Measurements from ENCODE around the gene DYSF. TPM values are rescaled to one million over a fixed set of nuclear protein-coding genes. Genes with fewer than 3 reads are reported as not detected.

DYSF gene
- polyA plus RNA-seq, 1 donor from 2014 or later, result 0.04 TPM

DNA sequence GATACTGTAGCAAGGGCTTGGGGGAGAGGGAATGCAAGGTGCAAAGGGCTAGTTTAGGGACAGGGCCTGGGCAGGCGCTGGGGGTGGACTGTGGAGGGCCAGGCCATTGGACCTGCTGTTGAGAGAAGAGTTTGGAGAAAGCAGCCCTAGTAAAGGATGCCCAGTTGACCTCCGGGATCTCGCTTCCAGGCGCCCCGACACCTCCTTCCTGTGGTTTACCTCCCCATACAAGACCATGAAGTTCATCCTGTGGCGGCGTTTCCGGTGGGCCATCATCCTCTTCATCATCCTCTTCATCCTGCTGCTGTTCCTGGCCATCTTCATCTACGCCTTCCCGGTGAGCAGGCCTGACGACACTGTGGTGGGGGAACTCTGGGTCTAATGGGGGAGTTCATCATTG lies 229.0 kb downstream of the DYSF start:
- Histone ChIP-seq H3K79me2 (replicated peaks; ENCODE audit: insufficient read depth, low read length) (no peaks in the 10 kb centered on the region), H4K20me1 (ENCODE audit: insufficient read depth) (no peaks in the 10 kb centered on the region), H3F3A (ENCODE audit: insufficient read depth, low read length, poor library complexity, severe bottlenecking) (no peaks in the 10 kb centered on the region), H3K27ac (ENCODE audit: low read length) (no peak overlapping the region), H3K9me3 (ENCODE audit: low read length) (no peaks in the 10 kb centered on the region), H3K36me3 (ENCODE audit: insufficient read depth, low read length) (no peaks in the 10 kb centered on the region), H3K4me2 (ENCODE audit: low read length) (no peak overlapping the region), H3K9ac (ENCODE audit: low read length) (no peak overlapping the region), H3K4me3 (ENCODE audit: low read length) (no peak overlapping the region), H3K27me3 (ENCODE audit: insufficient read depth, low read depth, low read length) (no peaks in the 10 kb centered on the region), H3K9me2 (ENCODE audit: insufficient read depth, low read length) (no peaks in the 10 kb centered on the region), H2AFZ (ENCODE audit: low read depth, low read length) (no peak overlapping the region)
- TF ChIP-seq EZH2 (IDR thresholded peaks at IDR 0.05; ENCODE audit: borderline replicate concordance, insufficient read depth, low read length, poor library complexity, severe bottlenecking), result no peak
- TF ChIP-seq TAF1 (IDR thresholded peaks at IDR 0.05; ENCODE audit: low read depth), result no peak
- no peak for TF ChIP-seq CTCF (IDR thresholded peaks at IDR 0.05; ENCODE audit: poor library complexity, severe bottlenecking)
- TF ChIP-seq SMC3 (conservative IDR thresholded peaks at IDR 0.05; ENCODE audit: poor library complexity), result no peak
- TF ChIP-seq, protein P1, sequence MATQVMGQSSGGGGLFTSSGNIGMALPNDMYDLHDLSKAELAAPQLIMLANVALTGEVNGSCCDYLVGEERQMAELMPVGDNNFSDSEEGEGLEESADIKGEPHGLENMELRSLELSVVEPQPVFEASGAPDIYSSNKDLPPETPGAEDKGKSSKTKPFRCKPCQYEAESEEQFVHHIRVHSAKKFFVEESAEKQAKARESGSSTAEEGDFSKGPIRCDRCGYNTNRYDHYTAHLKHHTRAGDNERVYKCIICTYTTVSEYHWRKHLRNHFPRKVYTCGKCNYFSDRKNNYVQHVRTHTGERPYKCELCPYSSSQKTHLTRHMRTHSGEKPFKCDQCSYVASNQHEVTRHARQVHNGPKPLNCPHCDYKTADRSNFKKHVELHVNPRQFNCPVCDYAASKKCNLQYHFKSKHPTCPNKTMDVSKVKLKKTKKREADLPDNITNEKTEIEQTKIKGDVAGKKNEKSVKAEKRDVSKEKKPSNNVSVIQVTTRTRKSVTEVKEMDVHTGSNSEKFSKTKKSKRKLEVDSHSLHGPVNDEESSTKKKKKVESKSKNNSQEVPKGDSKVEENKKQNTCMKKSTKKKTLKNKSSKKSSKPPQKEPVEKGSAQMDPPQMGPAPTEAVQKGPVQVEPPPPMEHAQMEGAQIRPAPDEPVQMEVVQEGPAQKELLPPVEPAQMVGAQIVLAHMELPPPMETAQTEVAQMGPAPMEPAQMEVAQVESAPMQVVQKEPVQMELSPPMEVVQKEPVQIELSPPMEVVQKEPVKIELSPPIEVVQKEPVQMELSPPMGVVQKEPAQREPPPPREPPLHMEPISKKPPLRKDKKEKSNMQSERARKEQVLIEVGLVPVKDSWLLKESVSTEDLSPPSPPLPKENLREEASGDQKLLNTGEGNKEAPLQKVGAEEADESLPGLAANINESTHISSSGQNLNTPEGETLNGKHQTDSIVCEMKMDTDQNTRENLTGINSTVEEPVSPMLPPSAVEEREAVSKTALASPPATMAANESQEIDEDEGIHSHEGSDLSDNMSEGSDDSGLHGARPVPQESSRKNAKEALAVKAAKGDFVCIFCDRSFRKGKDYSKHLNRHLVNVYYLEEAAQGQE (IDR thresholded peaks at IDR 0.05; ENCODE audit: borderline replicate concordance), result no peak
- no peak for TF ChIP-seq EP300 (conservative IDR thresholded peaks at IDR 0.05; ENCODE audit: poor library complexity, severe bottlenecking)
- TF ChIP-seq MXI1 (conservative IDR thresholded peaks at IDR 0.05; ENCODE audit: poor library complexity, severe bottlenecking), result no peak
- no peak for TF ChIP-seq POLR2AphosphoS5 (IDR thresholded peaks at IDR 0.05)
- TF ChIP-seq RAD21 (conservative IDR thresholded peaks at IDR 0.05), result no peak

DNA sequence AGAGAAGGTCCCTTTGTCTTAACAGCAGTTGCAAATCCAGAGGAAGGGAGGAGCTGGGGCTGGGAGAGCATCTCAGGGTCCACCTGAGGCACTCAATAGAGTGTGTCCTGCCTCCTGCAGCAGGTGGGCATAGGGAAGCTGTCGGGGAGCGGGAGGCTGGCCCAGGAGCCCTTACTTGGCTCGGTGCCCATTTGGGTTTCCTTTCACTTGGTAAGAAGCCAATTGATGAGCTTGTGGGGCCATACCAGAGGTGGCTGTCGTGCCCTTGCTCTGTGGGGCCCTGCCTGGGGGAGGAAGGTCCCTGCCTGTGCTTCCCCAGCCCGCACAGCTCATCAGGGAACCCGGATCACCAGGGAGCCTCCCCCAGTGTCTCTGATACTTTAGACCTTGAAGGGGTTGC lies 229.7 kb downstream of the DYSF start:
- Histone ChIP-seq H3K9me2 (ENCODE audit: insufficient read depth, low read length) (no peaks in the 10 kb centered on the region), H3K4me2 (ENCODE audit: low read length) (no peak overlapping the region), H2AFZ (ENCODE audit: low read depth, low read length) (no peak overlapping the region), H3K79me2 (replicated peaks; ENCODE audit: insufficient read depth, low read length) (no peaks in the 10 kb centered on the region), H3K27ac (ENCODE audit: low read length) (no peak overlapping the region), H3K4me3 (ENCODE audit: low read length) (no peak overlapping the region), H3K9ac (ENCODE audit: low read length) (no peak overlapping the region), H3K36me3 (ENCODE audit: insufficient read depth, low read length) (no peaks in the 10 kb centered on the region), H4K20me1 (ENCODE audit: insufficient read depth) (no peaks in the 10 kb centered on the region), H3K9me3 (ENCODE audit: low read length) (no peaks in the 10 kb centered on the region), H3F3A (ENCODE audit: insufficient read depth, low read length, poor library complexity, severe bottlenecking) (no peaks in the 10 kb centered on the region), H3K27me3 (ENCODE audit: insufficient read depth, low read depth, low read length) (no peaks in the 10 kb centered on the region)
- TF ChIP-seq RAD21 (conservative IDR thresholded peaks at IDR 0.05) (no peak), EP300 (conservative IDR thresholded peaks at IDR 0.05; ENCODE audit: poor library complexity, severe bottlenecking) (no peak), POLR2AphosphoS5 (IDR thresholded peaks at IDR 0.05) (no peak), SMC3 (conservative IDR thresholded peaks at IDR 0.05; ENCODE audit: poor library complexity) (no peak), CTCF (IDR thresholded peaks at IDR 0.05; ENCODE audit: poor library complexity, severe bottlenecking) (no peak), MXI1 (conservative IDR thresholded peaks at IDR 0.05; ENCODE audit: poor library complexity, severe bottlenecking) (no peak)
- TF ChIP-seq, protein P1 (IDR thresholded peaks at IDR 0.05; ENCODE audit: borderline replicate concordance), result no peak

Measured in neural cell (in vitro differentiated cells).